ENCODE measurements around the gene WWOX. TPM values are rescaled to one million over a fixed set of nuclear protein-coding genes. Genes with fewer than 3 reads are reported as not detected.

The WWOX gene
- total and polyA plus RNA-seq, 2 experiments from 2014 or later = 22.1 to 123 TPM

GRCh38 chr16:78607465-78607864, 508.0 kb downstream of the WWOX start:
- peaks cover 29% of the 10 kb centered on the region for H3K4me1 ChIP-seq (ENCODE audit: low read depth)
- peak in 1 of 2 donors; percentile 46 for DNase-seq (ENCODE audit: low read depth in 1 of 2, low spot score in 1 of 2)

GRCh38 chr16:78608305-78608776, 508.9 kb downstream of the WWOX start:
- Histone ChIP-seq H3K36me3 (no peaks in the 10 kb centered on the region), H3K4me1 (ENCODE audit: low read depth) (peaks cover 29% of the 10 kb centered on the region), H3K4me3 (no peak overlapping the region), H3K9me3 (ENCODE audit: low read depth) (no peaks in the 10 kb centered on the region), H3K27ac (peak overlapping the region; percentile 8), H3K27me3 (no peaks in the 10 kb centered on the region)
- no peak for TF ChIP-seq CTCF (IDR thresholded peaks at IDR 0.05; ENCODE audit: low read depth, low read length)
- peak; percentile 1 to 18 for DNase-seq (ENCODE audit: low read depth in 1 of 2, low spot score in 1 of 2)

More at GRCh38 chr16:78607465-78607864, 508.0 kb downstream of the WWOX start:
- Histone ChIP-seq H3K36me3 (no peaks in the 10 kb centered on the region), H3K27me3 (no peaks in the 10 kb centered on the region), H3K27ac (no peak overlapping the region), H3K4me3 (no peak overlapping the region), H3K9me3 (ENCODE audit: low read depth) (no peaks in the 10 kb centered on the region)
- TF ChIP-seq CTCF (IDR thresholded peaks at IDR 0.05; ENCODE audit: low read depth, low read length) = no peak

- H3K4me3 ChIP-seq = no peak overlapping the region
- H3K9me3 ChIP-seq (ENCODE audit: low read depth) = no peaks in the 10 kb centered on the region
- no peak overlapping the region for H3K27ac ChIP-seq
- no peak for TF ChIP-seq CTCF (IDR thresholded peaks at IDR 0.05; ENCODE audit: low read depth, low read length)
- H3K4me1 ChIP-seq (ENCODE audit: low read depth) = peaks cover 29% of the 10 kb centered on the region
- H3K36me3 ChIP-seq = no peaks in the 10 kb centered on the region
- no peaks in the 10 kb centered on the region for H3K27me3 ChIP-seq
- peak in 1 of 2 donors; percentile 2 for DNase-seq (ENCODE audit: low read depth in 1 of 2, low spot score in 1 of 2)
These were observed 510.2 kb downstream of the WWOX start for GRCh38 chr16:78609402-78610274.

GRCh38 chr16:78611318-78611717, 511.9 kb downstream of the WWOX start:
- H3K36me3 ChIP-seq = no peaks in the 10 kb centered on the region

GRCh38 chr16:78619811-78620210, 520.4 kb downstream of the WWOX start:
- TF ChIP-seq CTCF (IDR thresholded peaks at IDR 0.05; ENCODE audit: low read depth, low read length) = no peak
- Histone ChIP-seq H3K27ac (no peak overlapping the region), H3K4me1 (ENCODE audit: low read depth) (no peaks in the 10 kb centered on the region), H3K36me3 (no peaks in the 10 kb centered on the region), H3K9me3 (ENCODE audit: low read depth) (no peaks in the 10 kb centered on the region), H3K27me3 (no peaks in the 10 kb centered on the region), H3K4me3 (no peak overlapping the region)
- no peak for DNase-seq (ENCODE audit: low read depth in 1 of 2, low spot score in 1 of 2)

More at GRCh38 chr16:78611318-78611717, 511.9 kb downstream of the WWOX start:
- no peaks in the 10 kb centered on the region for H3K9me3 ChIP-seq (ENCODE audit: low read depth)
- H3K27ac ChIP-seq = no peak overlapping the region
- no peak overlapping the region for H3K4me3 ChIP-seq
- no peak for DNase-seq (ENCODE audit: low read depth in 1 of 2, low spot score in 1 of 2)
- peaks cover 15% of the 10 kb centered on the region for H3K4me1 ChIP-seq (ENCODE audit: low read depth)
- TF ChIP-seq CTCF (IDR thresholded peaks at IDR 0.05; ENCODE audit: low read depth, low read length) = no peak
- H3K27me3 ChIP-seq = no peaks in the 10 kb centered on the region
